DOHH2 (cell line): ENCODE data around the gene EDN3.

Source experiments
- H3F3A ChIP-seq: fragments of 200-600 bp; sonication (generic), shearing (Covaris generic); 2 replicates; pipeline ENCODE4 v1.6.0; 2016; ENCODE audit warnings: antibody characterized with exemption, mild to moderate bottlenecking; ENCODE audit not compliant: control insufficient read depth, insufficient read depth
- H3K27ac ChIP-seq: fragments of 200-600 bp; sonication (generic); 2 replicates; pipeline ENCODE4 v1.5.1; 2014; ENCODE audit warnings: low read depth, mild to moderate bottlenecking, low read length, moderate library complexity
- H3K27me3 ChIP-seq: fragments of 200-600 bp; sonication (generic); 2 replicates; pipeline ENCODE4 v1.6.1; 2014; ENCODE audit warnings: mild to moderate bottlenecking, low read length, mixed read lengths; ENCODE audit not compliant: control insufficient read depth
- H3K36me3 ChIP-seq: fragments of 200-600 bp; sonication (generic); 2 replicates; pipeline ENCODE4 v1.6.1; 2014; ENCODE audit warnings: mild to moderate bottlenecking, low read length, moderate library complexity, mixed read lengths; ENCODE audit not compliant: control insufficient read depth
- H3K4me1 ChIP-seq: fragments of 200-600 bp; sonication (generic); 2 replicates; pipeline ENCODE4 v1.6.1; 2014; ENCODE audit warnings: mild to moderate bottlenecking, low read length, mixed read lengths; ENCODE audit not compliant: control insufficient read depth
- H3K4me2 ChIP-seq: fragments of 200-600 bp; sonication (generic); 2 replicates; pipeline ENCODE4 v1.6.0; 2014; ENCODE audit warnings: mild to moderate bottlenecking, low read length, moderate library complexity
- H3K4me3 ChIP-seq: fragments of 200-600 bp; sonication (generic); 2 replicates; pipeline ENCODE4 v1.5.1; 2014; ENCODE audit warnings: mild to moderate bottlenecking, low read length, mixed read lengths
- H3K79me2 ChIP-seq: fragments of 200-600 bp; sonication (generic); 2 replicates; pipeline ENCODE4 v1.6.1; 2014; ENCODE audit warnings: mild to moderate bottlenecking, low read length, mixed read lengths; ENCODE audit not compliant: control insufficient read depth
- H3K9me2 ChIP-seq: fragments of 200-600 bp; sonication (generic); replicated peaks from 2 replicates; pipeline ENCODE4 v1.6.1; 2014; ENCODE audit warnings: mild to moderate bottlenecking, low read length, mixed read lengths; ENCODE audit not compliant: control insufficient read depth
- H3K9me3 ChIP-seq: fragments of 200-600 bp; sonication (generic); 2 replicates; pipeline ENCODE4 v1.6.1; 2014; ENCODE audit warnings: antibody characterized with exemption, low read length, mixed read lengths; ENCODE audit not compliant: control insufficient read depth, insufficient read depth
- H4K20me1 ChIP-seq: fragments of 200-600 bp; sonication (generic); 2 replicates; pipeline ENCODE4 v1.6.0; 2014; ENCODE audit warnings: low read depth, mild to moderate bottlenecking, antibody characterized with exemption, low read length, moderate library complexity; ENCODE audit not compliant: control insufficient read depth, insufficient read depth
- CTCF ChIP-seq: fragments of 200-600 bp; sonication (generic); IDR thresholded peaks from one replicate; pipeline ENCODE4 v1.5.1; 2014; ENCODE audit warnings: antibody characterized with exemption, mild to moderate bottlenecking, low read depth, low read length; ENCODE audit not compliant: poor library complexity, severe bottlenecking
- EZH2phosphoT487 ChIP-seq: fragments of 200-600 bp; sonication (generic); IDR thresholded peaks from 2 replicates; pipeline ENCODE4 v1.6.1; 2017; ENCODE audit warnings: borderline replicate concordance, mild to moderate bottlenecking, antibody characterized with exemption, low read length, moderate library complexity, mixed read lengths

Gene EDN3

GRCh38 chr20:59352990-59353389 is 52.6 kb downstream of the EDN3 start:
- Histone ChIP-seq H3K9me3 (no peaks in the 10 kb centered on the region), H3K36me3 (no peaks in the 10 kb centered on the region), H3K27me3 (peaks cover 20% of the 10 kb centered on the region), H3K4me1 (no peaks in the 10 kb centered on the region), H3F3A (no peaks in the 10 kb centered on the region), H3K79me2 (no peaks in the 10 kb centered on the region), H3K9me2 (no peaks in the 10 kb centered on the region), H3K4me3 (no peak overlapping the region), H3K27ac (no peak overlapping the region), H3K4me2 (no peak overlapping the region), H4K20me1 (no peaks in the 10 kb centered on the region; the same call in 1 of the 2 replicates)
- TF ChIP-seq EZH2phosphoT487 = no peak
- TF ChIP-seq CTCF = no peak

- TF ChIP-seq CTCF = no peak
- no peak for TF ChIP-seq EZH2phosphoT487
- Histone ChIP-seq H3K4me1 (peaks cover 4% of the 10 kb centered on the region; the same call in 1 of the 2 replicates), H3K9me3 (no peaks in the 10 kb centered on the region), H3K27ac (no peak overlapping the region), H3K36me3 (no peaks in the 10 kb centered on the region), H3K79me2 (no peaks in the 10 kb centered on the region), H3K4me3 (no peak overlapping the region), H3K27me3 (peaks cover 21% of the 10 kb centered on the region), H3F3A (no peaks in the 10 kb centered on the region), H4K20me1 (peaks cover 2% of the 10 kb centered on the region; the same call in 1 of the 2 replicates), H3K4me2 (no peak overlapping the region), H3K9me2 (no peaks in the 10 kb centered on the region)
Observed at GRCh38 chr20:59354460-59354859, 54.0 kb downstream of the EDN3 start.

GRCh38 chr20:59355242-59355641 is 54.8 kb downstream of the EDN3 start:
- no peak for TF ChIP-seq CTCF
- no peak for TF ChIP-seq EZH2phosphoT487
- H3K9me3 ChIP-seq = no peaks in the 10 kb centered on the region
- H3K4me3 ChIP-seq = no peak overlapping the region
- no peak overlapping the region for H3K4me2 ChIP-seq
- H3K27me3 ChIP-seq = peaks cover 29% of the 10 kb centered on the region
- H3F3A ChIP-seq = no peaks in the 10 kb centered on the region
- peaks cover 4% of the 10 kb centered on the region; the same call in 1 of the 2 replicates for H3K4me1 ChIP-seq
- no peak overlapping the region for H3K27ac ChIP-seq
- no peaks in the 10 kb centered on the region for H3K79me2 ChIP-seq
- no peaks in the 10 kb centered on the region for H3K9me2 ChIP-seq
- H4K20me1 ChIP-seq = peaks cover 2% of the 10 kb centered on the region; the same call in 1 of the 2 replicates
- no peaks in the 10 kb centered on the region for H3K36me3 ChIP-seq
